Thyroid gland (tissue), 4 donors: ENCODE data around the gene PLAAT3. TPM values are rescaled to one million over a fixed set of nuclear protein-coding genes. Genes with fewer than 3 reads are reported as not detected.

Source experiments
- DNase-seq, 2 donors: peaks; one replicate each; pipeline ENCODE4 v3.0.0-alpha.2; 2019
- H3K27ac ChIP-seq, 3 donors: fragments of 200-600 bp; sonication (generic); 1 replicate in 2 of 3; 2 replicates in 1 of 3; pipeline ENCODE4 v1.5.1; 2016 to 2019; ENCODE audit warnings: mild to moderate bottlenecking in 1 of 3, moderate library complexity in 1 of 3
- H3K27me3 ChIP-seq: fragments of 200-600 bp; sonication (generic); one replicate; pipeline ENCODE4 v1.5.1; 2019
- H3K36me3 ChIP-seq, 2 donors: fragments of 200-600 bp; sonication (generic); one replicate each; pipeline ENCODE4 v1.5.1; 2016 to 2019
- H3K4me1 ChIP-seq, 2 donors: fragments of 200-600 bp; sonication (generic); one replicate each; pipeline ENCODE4 v1.5.1; 2017 to 2019
- H3K4me3 ChIP-seq, 3 donors: fragments of 200-600 bp; sonication (generic); replicated peaks in 1 of 3; 1 replicate in 2 of 3; 2 replicates in 1 of 3; pipeline ENCODE4 v1.5.1; 2016; ENCODE audit warnings: mild to moderate bottlenecking in 1 of 3
- H3K9me3 ChIP-seq: fragments of 200-600 bp; sonication (generic); one replicate; pipeline ENCODE4 v1.5.1; 2017
- CTCF ChIP-seq, 6 experiments: fragments of 200-600 bp in 3 of 6; fragments of 450-650 bp in 3 of 6; sonication (generic) in 3 of 6; IDR thresholded peaks; one replicate each; pipeline ENCODE4 v1.5.1; 2016 to 2019; ENCODE audit warnings: antibody characterized with exemption in 6 of 6, mild to moderate bottlenecking in 2 of 6, inconsistent platforms in 1 of 6, moderate library complexity in 1 of 6
- POLR2A ChIP-seq, 2 donors: fragments of 450-650 bp; IDR thresholded peaks; one replicate each; pipeline ENCODE4 v1.6.1; 2017; ENCODE audit warnings: antibody characterized with exemption in 2 of 2, mild to moderate bottlenecking in 2 of 2, moderate library complexity in 1 of 2
- whole genome bisulfite sequencing, 2 donors: methylation state at CpG; one replicate each; pipeline ENCODE4 v1.1.5; 2017; 5-methylcytosine and 5-hydroxymethylcytosine counted together
- intact Hi-C: fragments of 100-400 bp; cut with DNase I; formaldehyde crosslinking; loops from one replicate; pipeline ENCODE4 v1.15.1; 2023
- total RNA-seq, 4 donors: library from RNA; depleted of rRNA; stranded (reverse); fragments of >200 nt; gene quantifications; one replicate each; pipeline ENCODE4 v1.2.3, GENCODE V29; 2016

PLAAT3 gene
- total RNA-seq: 10 to 100 TPM; 42.8 to 96.0 (median 74.6) TPM

GRCh38 chr11:63614136-63614671, at the start of gene PLAAT3:
TSS of gene PLAAT3 (minus strand) at chr11:63614433. CDS start at chr11:63614014, 419 bp downstream.
- H3K27me3 ChIP-seq: no peaks in the 10 kb centered on the region
- 0 to 1% methylated on average over 13 to 29 of the region's 53 CpGs for WGBS, 2 donors
- peak; percentile 81 to 84 for DNase-seq
- peaks cover 5 to 29% of the 10 kb centered on the region in 2 donors for H3K4me1 ChIP-seq
- peak within 1 kb of the TSS; percentile 3 to 89 (median 70) for H3K4me3 ChIP-seq
- H3K36me3 ChIP-seq: no peaks in the 10 kb centered on the region
- TF ChIP-seq POLR2A (IDR thresholded peaks at IDR 0.05): peak; percentile 32 to 84
- TF ChIP-seq CTCF (IDR thresholded peaks at IDR 0.05): peak in 1 of 6 experiments; percentile 8
- intact Hi-C loops: no loop called here
- H3K27ac ChIP-seq: peak within 1 kb of the TSS; percentile 85 to 90 (median 87)
- H3K9me3 ChIP-seq: no peaks in the 10 kb centered on the region

- H3K9me3 ChIP-seq: no peaks in the 10 kb centered on the region
- TF ChIP-seq POLR2A (IDR thresholded peaks at IDR 0.05): no peak
- no peak for TF ChIP-seq CTCF (IDR thresholded peaks at IDR 0.05)
- H3K27ac ChIP-seq: no peak overlapping the region
- WGBS, 2 donors: 0% methylated on average over 1 of the region's 1 CpG
- no peak for DNase-seq
- H3K4me3 ChIP-seq: no peak overlapping the region
- H3K36me3 ChIP-seq: no peaks in the 10 kb centered on the region
- H3K27me3 ChIP-seq: no peaks in the 10 kb centered on the region
- peaks cover 33 to 34% of the 10 kb centered on the region in 2 donors for H3K4me1 ChIP-seq
- intact Hi-C loops: no loop called here
These were observed 49.6 kb upstream of the PLAAT3 start for GRCh38 chr11:63663809-63664208.

GRCh38 chr11:63660972-63661371, 46.7 kb upstream of the PLAAT3 start:
- DNase-seq: peak; percentile 21 to 35
- intact Hi-C loops: no loop called here
- 49 to 51% methylated on average over 8 of the region's 8 CpGs for WGBS, 2 donors
- peaks cover 0 to 3% of the 10 kb centered on the region in 2 donors for H3K36me3 ChIP-seq
- H3K9me3 ChIP-seq: no peaks in the 10 kb centered on the region
- no peak for TF ChIP-seq CTCF (IDR thresholded peaks at IDR 0.05)
- no peak for TF ChIP-seq POLR2A (IDR thresholded peaks at IDR 0.05)
- H3K4me1 ChIP-seq: peaks cover 8 to 10% of the 10 kb centered on the region in 2 donors
- no peak overlapping the region for H3K4me3 ChIP-seq
- H3K27ac ChIP-seq: no peak overlapping the region
- H3K27me3 ChIP-seq: no peaks in the 10 kb centered on the region

DNA sequence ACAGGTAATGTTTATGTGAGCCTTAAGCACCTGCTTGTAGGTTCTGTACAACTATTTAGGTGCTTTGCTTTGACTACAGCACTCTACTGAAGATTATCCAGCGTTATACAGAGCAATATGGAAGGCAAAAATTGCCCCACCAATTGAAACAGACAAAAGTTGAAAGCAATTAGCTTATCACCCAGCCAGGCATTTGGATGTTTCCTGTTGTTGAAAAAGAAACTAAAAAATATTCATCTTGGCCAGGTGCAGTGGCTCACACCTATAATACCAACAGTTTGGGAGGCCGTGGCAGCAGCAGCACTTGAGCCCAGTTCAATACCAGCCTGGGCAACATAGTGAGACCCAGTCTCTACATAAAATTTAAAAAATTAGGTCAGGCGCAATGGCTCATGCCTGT, 38.4 kb upstream of the PLAAT3 start:
- no peaks in the 10 kb centered on the region for H3K27me3 ChIP-seq
- H3K9me3 ChIP-seq: no peaks in the 10 kb centered on the region
- no peak overlapping the region for H3K27ac ChIP-seq
- H3K4me1 ChIP-seq: no peaks in the 10 kb centered on the region
- no peak overlapping the region for H3K4me3 ChIP-seq
- DNase-seq: no peak
- TF ChIP-seq CTCF (IDR thresholded peaks at IDR 0.05) (no peak), POLR2A (IDR thresholded peaks at IDR 0.05) (no peak)
- 68 to 80% methylated on average over 3 of the region's 3 CpGs for WGBS, 2 donors
- intact Hi-C loops: no loop called here
- H3K36me3 ChIP-seq: peaks cover 26 to 33% of the 10 kb centered on the region in 2 donors

DNA sequence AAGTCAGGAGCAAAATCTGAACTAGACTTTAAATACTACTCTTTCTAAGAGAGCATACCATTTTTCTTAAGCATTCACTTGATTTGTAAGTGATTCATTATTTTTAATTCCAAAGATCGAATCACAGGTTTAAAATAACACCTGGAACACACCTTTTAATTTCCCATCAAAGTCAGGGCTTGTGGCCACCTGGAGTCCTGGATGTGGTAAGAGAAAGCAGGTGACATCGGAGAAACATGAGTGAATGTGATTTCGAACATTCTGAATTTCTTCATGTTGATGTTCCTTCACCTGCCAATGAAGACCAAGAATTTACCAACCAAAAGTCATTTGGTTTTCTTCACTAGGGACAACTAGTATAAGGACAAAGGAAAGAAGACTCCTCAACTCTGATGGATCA, 29.0 kb upstream of the PLAAT3 start:
- Histone ChIP-seq H3K27me3 (no peaks in the 10 kb centered on the region), H3K36me3 (peaks cover 13 to 22% of the 10 kb centered on the region in 2 donors), H3K4me1 (peaks cover 0 to 6% of the 10 kb centered on the region in 2 donors), H3K4me3 (no peak overlapping the region), H3K9me3 (no peaks in the 10 kb centered on the region), H3K27ac (no peak overlapping the region)
- intact Hi-C loops: no loop called here
- TF ChIP-seq POLR2A (IDR thresholded peaks at IDR 0.05) (no peak), CTCF (IDR thresholded peaks at IDR 0.05) (no peak)
- 95 to 98% methylated on average over 3 of the region's 3 CpGs for WGBS, 2 donors
- no peak for DNase-seq
